NOMO-1 treated with DMSO at 0.1 percent for 48 hours (cell line): Measurements from ENCODE around the gene FAM151A.

Experiments
- DNase-seq: peaks from one replicate; lab custom pipeline; 2025; ENCODE audit not compliant: unreplicated experiment; lab: John Stamatoyannopoulos, UW

FAM151A gene

DNA sequence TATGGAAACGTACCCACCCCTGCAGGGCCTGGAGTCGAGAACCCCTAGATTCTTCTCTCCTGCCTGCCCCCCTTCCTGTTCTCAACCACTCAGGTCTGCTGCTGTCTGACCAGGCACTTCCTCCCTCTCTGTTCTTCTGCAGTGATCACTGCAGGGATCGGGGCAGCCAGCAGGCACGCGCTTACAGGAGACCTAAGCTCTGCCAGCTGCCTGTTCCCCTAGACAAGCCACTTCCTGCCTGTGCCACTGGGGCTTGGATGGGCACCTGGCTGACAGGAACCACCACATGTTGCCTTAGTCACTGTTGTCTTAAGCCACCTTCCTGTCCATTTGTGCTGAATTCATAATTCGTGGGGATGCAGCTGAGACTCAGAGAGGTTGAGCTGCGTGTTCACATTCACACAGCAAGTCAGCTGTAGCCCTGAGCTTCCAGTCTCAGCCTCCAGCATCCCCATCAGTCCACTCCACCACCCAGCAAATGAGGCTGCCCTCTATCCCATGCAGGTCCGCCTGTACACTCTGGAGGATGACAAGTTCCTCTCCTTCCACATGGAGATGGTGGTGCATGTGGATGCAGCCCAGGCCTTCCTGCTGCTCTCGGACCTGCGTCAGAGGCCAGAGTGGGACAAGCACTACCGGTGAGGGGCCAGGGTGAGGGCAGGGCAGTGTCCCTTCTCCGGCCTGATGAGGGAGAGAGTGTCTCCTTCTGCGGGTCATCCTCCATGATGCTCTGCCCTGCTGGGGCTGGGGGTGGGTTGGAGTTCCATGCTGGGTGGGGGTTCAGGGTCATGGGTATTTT is 18.6 kb downstream of the FAM151A start:
- no peak for DNase-seq

DNA sequence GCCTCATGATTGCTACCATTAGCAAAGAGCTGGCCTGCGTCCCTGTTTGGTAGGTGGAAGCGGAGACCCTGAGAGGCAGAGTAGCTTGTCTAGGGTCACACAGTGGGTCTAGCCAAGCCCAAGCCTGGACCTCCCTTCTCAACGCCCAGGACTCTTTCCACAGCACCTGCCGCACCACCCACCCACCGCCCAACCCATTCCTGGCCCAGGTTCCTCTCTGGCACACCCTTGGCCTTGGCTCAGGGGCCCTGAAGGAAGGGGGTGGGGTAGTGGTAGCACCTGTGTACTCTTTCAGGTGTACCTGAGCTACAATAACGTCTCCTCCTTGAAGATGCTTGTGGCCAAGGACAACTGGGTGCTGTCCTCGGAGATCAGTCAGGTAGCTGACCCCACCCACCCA is 19.3 kb downstream of the FAM151A start:
- DNase-seq, result no peak

DNA sequence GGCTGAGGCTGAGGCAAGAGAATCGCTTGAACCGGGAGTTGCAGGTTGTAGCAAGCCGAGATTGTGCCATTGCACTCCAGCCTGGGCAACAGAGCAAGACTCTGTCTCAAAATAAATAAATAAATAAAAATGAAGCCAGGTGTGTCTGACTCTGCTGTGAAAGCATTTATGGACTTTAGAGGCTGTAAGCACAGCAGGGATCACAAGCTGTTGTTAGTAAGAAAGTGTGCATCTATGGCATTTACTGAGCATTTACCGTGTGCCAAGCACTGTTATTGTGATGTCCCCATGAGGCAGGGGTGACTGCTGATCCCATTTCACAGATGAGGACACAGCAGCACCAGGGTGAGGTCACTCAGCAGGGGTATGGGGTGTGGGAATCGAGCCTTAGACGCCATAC is 20.1 kb downstream of the FAM151A start:
- DNase-seq, result no peak

DNA sequence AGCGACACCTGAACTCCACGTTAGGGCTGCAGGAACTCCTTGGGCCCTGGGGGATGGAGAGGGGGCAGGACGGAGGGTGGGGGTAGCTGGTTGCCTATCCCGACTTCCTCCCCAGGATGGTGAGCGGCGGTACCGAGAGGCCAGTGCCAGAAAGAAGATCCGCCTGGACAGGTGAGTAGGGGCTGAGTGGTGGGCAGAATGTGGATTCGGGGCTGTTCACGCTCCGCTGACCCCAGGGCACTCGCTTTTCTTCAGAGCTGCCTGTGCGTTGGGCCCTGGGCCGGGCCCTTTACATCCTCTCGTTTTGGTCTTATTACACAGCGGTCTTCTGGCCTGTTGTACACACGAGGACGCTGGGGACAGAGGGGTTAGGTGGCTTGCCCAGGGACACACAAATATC is 20.8 kb downstream of the FAM151A start:
- DNase-seq, result no peak

DNA sequence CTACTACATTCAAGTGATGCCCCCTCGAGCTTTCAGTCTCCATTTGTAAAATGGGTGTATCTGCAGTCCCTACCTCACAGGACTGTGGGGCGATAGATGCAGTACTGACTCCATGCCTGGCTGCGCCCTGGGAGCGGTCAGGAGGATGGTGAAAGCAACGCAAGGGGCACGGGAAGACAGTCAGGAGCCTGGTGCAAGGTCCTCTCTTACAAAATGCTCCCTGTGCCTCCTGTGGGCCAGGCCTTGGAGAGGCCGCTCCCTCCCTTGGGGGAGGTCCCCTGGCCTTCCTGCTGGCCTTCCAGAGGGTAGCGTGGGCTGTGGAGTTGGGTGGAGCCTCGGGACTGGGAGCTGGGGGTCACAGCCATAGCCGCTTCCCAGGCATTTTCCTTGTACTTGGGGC is 21.6 kb downstream of the FAM151A start:
- no peak for DNase-seq

GRCh38 chr1:54600947-54601721 is 22.2 kb downstream of the FAM151A start:
- DNase-seq, result no peak

DNA sequence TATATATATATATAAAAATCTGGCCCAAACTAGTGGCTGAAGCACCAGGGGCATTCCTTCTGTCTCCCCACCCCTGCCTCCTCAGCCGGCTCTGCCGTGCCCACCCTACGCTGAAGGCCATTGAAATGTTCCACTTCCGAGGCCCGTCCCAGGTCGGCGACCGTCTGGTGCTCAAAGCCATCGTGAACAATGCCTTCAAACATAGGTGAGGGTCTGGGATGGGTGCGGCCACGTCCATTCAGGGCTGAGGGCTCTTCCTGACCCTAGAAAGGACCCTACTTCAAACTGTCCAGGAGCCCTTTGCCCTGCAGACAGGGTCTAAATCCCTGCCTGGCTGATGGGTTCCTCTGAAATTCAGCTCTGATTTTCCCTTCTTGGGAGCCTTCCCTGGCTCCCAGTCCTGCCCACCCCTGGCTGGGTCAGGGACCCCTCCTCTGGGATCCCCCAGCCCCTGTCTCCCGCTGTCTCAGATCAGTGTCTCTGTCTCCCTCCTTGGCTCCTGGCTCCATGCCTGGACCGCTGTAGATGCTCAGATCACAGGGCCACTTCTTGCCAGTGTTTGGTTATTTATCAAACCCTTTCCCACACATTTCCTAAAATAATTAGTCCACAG is 24.0 kb downstream of the FAM151A start:
- no peak for DNase-seq

- DNase-seq, result no peak
Measured at GRCh38 chr1:54597455-54598030, 25.8 kb downstream of the FAM151A start.

GRCh38 chr1:54596756-54597155 is 26.6 kb downstream of the FAM151A start:
- no peak for DNase-seq

DNA sequence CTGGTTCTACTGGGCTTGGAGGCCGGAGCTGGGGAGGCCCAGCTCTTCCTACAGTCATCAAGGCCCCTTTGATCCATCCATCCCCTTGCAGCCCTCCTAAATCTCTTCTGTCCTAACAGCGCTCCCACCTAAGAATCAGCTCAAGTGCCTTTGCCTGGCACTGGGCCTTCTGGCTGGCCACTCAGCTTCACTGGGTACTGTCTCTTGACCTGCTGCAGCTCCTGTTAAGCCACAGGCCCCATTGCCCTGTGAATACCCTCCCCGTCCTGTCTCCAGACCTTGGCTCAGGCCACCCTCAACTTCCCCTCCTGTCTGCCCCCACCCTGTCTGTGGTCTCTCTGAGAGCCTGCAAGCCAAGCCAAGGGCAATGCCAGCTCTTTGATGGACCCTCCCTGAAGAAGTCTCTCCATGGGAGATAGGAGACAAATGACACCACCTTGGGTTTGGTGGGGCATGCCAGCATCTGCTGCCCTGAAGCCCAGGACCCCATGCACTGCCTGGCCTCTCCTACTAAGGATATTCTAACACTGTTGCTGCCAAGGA is 27.3 kb downstream of the FAM151A start:
- DNase-seq, result no peak

DNA sequence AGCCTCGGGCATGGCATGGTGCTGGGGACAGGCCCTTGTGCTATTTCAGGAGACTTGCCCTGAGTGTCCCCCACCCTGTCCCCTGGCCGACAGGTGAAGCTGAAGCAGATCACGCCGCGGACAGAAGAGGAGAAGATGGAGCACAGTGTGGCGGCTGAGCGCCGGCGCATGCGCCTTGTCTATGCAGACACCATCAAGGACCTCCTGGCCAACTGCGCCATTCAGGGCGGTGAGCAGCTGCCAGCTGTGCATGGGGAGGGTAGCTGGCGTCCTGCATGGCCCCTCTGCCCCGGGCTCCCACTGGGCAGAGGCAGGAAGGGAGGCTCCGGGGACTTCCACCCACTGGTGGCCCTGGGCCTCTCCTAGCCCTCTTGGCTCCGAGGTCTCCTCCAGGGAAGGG is 28.9 kb downstream of the FAM151A start:
- DNase-seq, result no peak

- no peak for DNase-seq
Measured at GRCh38 chr1:54593571-54594160, 29.7 kb downstream of the FAM151A start.

- DNase-seq, result no peak
Measured at GRCh38 chr1:54591127-54591756, 32.1 kb downstream of the FAM151A start.

DNA sequence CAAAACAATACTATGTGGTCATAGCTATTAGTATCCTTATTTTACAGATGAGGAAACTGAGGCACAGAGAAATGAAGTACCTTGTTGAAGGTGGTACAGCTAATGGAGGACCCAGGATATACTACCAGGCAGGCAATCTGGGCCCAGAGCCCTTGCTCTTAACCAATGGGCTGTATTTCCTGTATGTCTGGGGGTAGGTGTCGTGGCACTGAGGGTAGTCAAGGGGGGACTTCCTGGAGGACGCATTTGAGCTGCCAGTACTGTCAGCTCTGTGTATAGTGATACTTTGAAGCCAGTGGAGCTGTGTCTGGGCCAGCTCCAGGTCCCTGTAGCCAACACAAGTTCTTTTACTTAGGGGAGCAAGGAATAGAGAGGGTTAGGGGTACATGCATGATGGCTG is 34.9 kb downstream of the FAM151A start:
- no peak for DNase-seq

DNA sequence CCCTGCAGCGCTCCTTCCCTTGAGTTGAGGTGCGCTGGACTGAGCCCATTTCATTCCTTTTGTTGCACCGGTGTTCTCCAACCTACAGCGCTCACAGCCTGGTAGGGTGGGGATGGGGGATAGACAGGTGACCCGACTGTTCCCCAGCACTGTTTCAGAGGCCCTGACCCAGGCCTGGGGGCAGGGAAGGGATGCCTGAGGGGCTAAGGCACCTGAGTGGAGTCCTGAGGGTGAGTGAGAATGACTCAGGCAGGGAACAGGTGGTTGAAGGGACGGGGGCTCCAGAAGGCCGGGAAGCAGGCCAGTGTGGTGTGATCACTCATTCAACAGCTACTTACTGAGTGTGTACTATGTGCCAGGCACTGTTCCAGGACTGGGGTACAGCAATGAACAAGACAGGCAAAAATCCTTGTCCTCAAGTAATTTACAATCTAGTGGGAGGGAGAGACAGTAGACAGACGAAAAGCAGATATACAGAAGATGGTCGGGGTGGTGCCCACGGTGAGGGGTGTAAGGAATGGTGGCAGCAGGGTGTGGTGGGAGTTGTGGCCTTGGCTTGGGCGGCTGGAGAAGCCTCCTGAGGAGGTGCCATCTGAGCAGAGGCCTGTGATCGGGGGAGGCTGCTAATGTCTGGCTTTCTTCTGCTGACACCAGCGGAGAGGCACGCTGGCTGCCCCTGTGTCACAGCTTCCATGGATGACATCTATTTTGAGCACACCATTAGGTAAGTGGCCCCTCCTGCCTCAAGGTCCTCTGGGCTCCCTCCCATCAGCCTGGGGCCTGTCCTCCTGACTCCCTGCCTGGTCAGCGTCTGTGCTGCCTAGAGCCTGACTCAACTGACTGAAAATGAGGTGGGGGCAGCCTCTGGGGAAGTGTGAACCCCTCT is 37.9 kb downstream of the FAM151A start:
- DNase-seq, result no peak

DNA sequence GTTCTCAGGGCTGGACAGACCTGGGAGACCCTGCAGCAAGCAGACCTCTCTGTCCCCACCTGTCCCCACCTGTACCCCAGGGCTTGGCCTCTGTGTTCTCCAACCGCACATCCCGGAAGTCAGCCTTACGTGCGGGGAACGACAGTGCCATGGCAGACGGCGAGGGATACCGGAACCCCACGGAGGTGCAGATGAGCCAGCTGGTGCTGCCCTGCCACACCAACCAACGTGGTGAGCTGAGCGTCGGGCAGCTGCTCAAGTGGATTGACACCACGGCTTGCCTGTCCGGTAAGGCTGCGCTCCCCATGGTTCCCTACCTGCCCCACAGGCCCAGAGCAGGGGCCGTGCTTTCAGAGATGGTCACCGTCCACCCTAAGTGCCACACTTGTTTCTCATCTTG is 38.8 kb downstream of the FAM151A start:
- no peak for DNase-seq

- DNase-seq, result no peak
Measured at GRCh38 chr1:54583871-54584270, 39.5 kb downstream of the FAM151A start.

DNA sequence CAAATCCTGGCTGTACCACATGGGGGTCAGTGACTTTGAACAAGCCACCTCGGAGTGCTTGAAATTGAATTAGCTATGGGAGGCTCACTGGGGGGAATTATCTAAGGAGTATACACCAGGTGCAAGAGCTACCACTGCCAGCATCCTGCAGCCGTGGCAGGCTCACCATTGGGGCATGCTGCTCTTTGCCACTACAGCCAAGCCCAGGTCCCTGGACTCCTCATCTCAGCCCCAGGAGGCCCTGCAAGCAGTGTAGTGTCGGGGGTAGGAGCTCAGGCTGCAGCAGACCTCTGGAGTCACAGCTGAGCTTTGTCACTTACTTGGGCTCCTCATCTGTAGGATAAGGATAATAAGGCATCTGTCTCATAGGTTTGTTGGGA is 40.0 kb downstream of the FAM151A start:
- DNase-seq, result no peak

DNA sequence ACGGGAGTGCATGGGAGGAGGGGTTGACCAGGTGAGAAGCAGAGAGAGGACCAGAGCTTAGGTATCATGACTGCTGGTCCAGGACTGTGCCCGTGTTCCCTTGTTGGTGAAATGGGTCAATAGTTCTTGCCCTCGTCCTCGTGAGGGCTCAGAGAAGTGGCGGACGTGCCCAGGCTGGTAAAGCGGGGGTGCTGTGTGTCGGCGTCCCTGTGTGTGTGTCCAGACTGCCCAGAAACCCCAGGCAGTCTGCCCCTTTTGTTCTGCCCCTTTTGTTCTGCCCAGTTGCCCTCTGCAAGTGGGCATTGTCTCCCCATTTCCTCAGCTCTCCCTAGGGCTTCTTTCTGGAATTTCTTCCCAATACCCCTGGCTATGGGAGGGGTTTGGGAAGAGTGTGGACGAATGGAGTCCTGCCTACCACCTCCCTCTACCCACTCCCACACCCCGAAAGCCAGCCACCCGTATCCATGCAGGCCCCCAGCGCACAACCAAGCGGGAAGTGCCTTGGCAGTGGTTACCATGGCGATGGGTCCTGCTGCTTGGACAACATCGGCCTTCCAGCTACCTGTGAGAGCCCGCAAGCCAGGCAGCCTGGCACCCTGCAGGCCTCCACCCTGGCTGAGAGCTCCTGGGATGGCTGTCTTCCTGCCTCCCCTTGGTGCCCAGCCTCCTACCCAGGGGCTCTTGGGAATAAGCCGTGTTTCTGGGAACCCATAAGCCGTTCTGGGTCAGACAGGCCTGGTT is 40.6 kb downstream of the FAM151A start:
- DNase-seq, result no peak
